HEK293T (cell line): ENCODE data around the gene SMTNL2.

Experiments used
- ARNT ChIP-seq: fragments of 450-650 bp; IDR thresholded peaks from 2 replicates; pipeline ENCODE4 v1.6.1; 2017; ENCODE audit warnings: mild to moderate bottlenecking
- BHLHE40 ChIP-seq: fragments of 450-650 bp; IDR thresholded peaks from 2 replicates; pipeline ENCODE4 v1.6.1; 2016; ENCODE audit warnings: mild to moderate bottlenecking, moderate library complexity, borderline replicate concordance
- CTBP1 ChIP-seq: fragments of 450-650 bp; IDR thresholded peaks from 2 replicates; pipeline ENCODE4 v1.6.1; 2016; ENCODE audit warnings: borderline replicate concordance
- FOXA1 ChIP-seq: fragments of 450-650 bp; IDR thresholded peaks from 2 replicates; pipeline ENCODE4 v1.6.1; 2016; ENCODE audit warnings: mild to moderate bottlenecking
- FOXK2 ChIP-seq: fragments of 450-650 bp; IDR thresholded peaks from 2 replicates; pipeline ENCODE4 v1.6.1; 2016; ENCODE audit warnings: mild to moderate bottlenecking
- FOXM1 ChIP-seq: fragments of 450-650 bp; IDR thresholded peaks from 2 replicates; pipeline ENCODE4 v1.6.1; 2017; ENCODE audit warnings: mild to moderate bottlenecking, borderline replicate concordance
- HDGF ChIP-seq: fragments of 450-650 bp; IDR thresholded peaks from 2 replicates; pipeline ENCODE4 v1.6.1; 2017; ENCODE audit warnings: antibody characterized with exemption, borderline replicate concordance
- L3MBTL2 ChIP-seq: fragments of 450-650 bp; conservative IDR thresholded peaks from 2 replicates; pipeline ENCODE4 v1.6.1; 2016; ENCODE audit warnings: mild to moderate bottlenecking
- NFRKB ChIP-seq: fragments of 450-650 bp; IDR thresholded peaks from 2 replicates; pipeline ENCODE4 v1.6.1; 2016; ENCODE audit warnings: mild to moderate bottlenecking, moderate library complexity
- PKNOX1 ChIP-seq: fragments of 450-650 bp; IDR thresholded peaks from 2 replicates; pipeline ENCODE4 v1.6.1; 2016
- SP1 ChIP-seq: fragments of 450-650 bp; IDR thresholded peaks from 2 replicates; pipeline ENCODE4 v1.6.1; 2017
- SUZ12 ChIP-seq: fragments of 450-650 bp; IDR thresholded peaks from 2 replicates; pipeline ENCODE4 v1.6.1; 2016; ENCODE audit warnings: mild to moderate bottlenecking
- TARDBP ChIP-seq: fragments of 450-650 bp; IDR thresholded peaks from 2 replicates; pipeline ENCODE4 v1.6.1; 2016
- ZNF384 ChIP-seq: fragments of 450-650 bp; IDR thresholded peaks from 2 replicates; pipeline ENCODE4 v1.6.1; 2016

GRCh38 chr17:4584917-4585637 lies 748 bp downstream of the SMTNL2 start:
- TF ChIP-seq PKNOX1 (no peak), BHLHE40 (no peak), FOXK2 (no peak), SP1 (no peak), FOXM1 (no peak), ZNF384 (no peak), ARNT (no peak), SUZ12 (no peak), CTBP1 (no peak), HDGF (no peak), FOXA1 (no peak), TARDBP (no peak), L3MBTL2 (no peak), NFRKB (no peak)
